Pancreas (tissue), 10 donors: ENCODE data around the gene YIPF7. TPM values are rescaled to one million over a fixed set of nuclear protein-coding genes. Genes with fewer than 3 reads are reported as not detected.

ENCODE experiments used
- ATAC-seq, 4 donors: fragments of 200-7000 bp; cut with Tn5 transposase; one replicate each; pipeline versions ENCODE4 v1.8.0 to v1.9.1; 2020; ENCODE audit warnings: mild to moderate bottlenecking in 4 of 4, moderate library complexity in 4 of 4
- DNase-seq, 6 donors: peaks; one replicate each; pipeline ENCODE4 v3.0.0-alpha.2; 2020
- FAIRE-seq: peaks from 2 replicates; lab custom pipeline; 2012; peaks lifted over from hg19 to GRCh38; lab: Jason Lieb, UNC
- H3K27ac ChIP-seq, 4 donors: fragments of 200-600 bp; sonication (generic); 1 replicate in 3 of 4; 2 replicates in 1 of 4; pipeline versions ENCODE4 v1.5.0 to v1.8.0; 2020
- H3K27me3 ChIP-seq, 4 donors: fragments of 200-600 bp; one replicate each; pipeline ENCODE4 v1.8.0; 2021
- H3K36me3 ChIP-seq, 3 donors: fragments of 200-600 bp; sonication (generic) in 1 of 3; one replicate each; pipeline versions ENCODE4 v1.5.0 to v1.8.0; 2020 to 2021
- H3K4me1 ChIP-seq, 3 donors: fragments of 200-600 bp; one replicate each; pipeline ENCODE4 v1.8.0; 2021
- H3K4me3 ChIP-seq, 4 donors: fragments of 200-600 bp; sonication (generic) in 2 of 4; one replicate each; pipeline versions ENCODE4 v1.5.0 to v1.8.0; 2020 to 2021
- H3K9me3 ChIP-seq, 4 donors: fragments of 200-600 bp; one replicate each; pipeline ENCODE4 v1.8.0; 2021
- WGBS, 2 donors: extraction: QIAGEN DNeasy Blood & Tissue Kit; methylation state at CpG; one replicate each; pipeline ENCODE4 v1.1.7; 2013; 5-methylcytosine and 5-hydroxymethylcytosine counted together
- intact Hi-C, 3 donors: fragments of 100-400 bp; cut with DNase I; formaldehyde crosslinking; loops; one replicate each; pipeline versions ENCODE4 v1.11.1 to v1.14.2; 2022
- polyA plus RNA-seq, 2 donors: library from polyadenylated mRNA; stranded (reverse); fragments of 200-250 nt; gene quantifications; one replicate each; pipeline ENCODE4 v1.2.3, GENCODE V29; 2013
- total RNA-seq, 6 donors: library from RNA; stranded (reverse); fragmentation: NEBNext Ultra II Directional in 4 of 6; extraction: Animal tissue kit (Norgen Biotek cat#: 25700) in 4 of 6; gene quantifications; one replicate each; pipeline versions ENCODE4 v1.2.1 to v1.2.4, GENCODE V29; 2021 to 2023
- TF ChIP-seq, protein P1 (sequence below), 4 donors: fragments of 200-600 bp; sonication (generic) in 3 of 4; IDR thresholded peaks; one replicate each; pipeline versions ENCODE4 v1.5.0 to v1.8.0; 2021; ENCODE audit warnings: antibody characterized with exemption in 4 of 4
- donor health status: healthy with polysubstance abuse.
- donor health status: DM: no; HTN: no; CAD: no; lungs with moderate emphysema.
- donor health status: DM: no; HTN: no; CAD: no.
- donor health status: control.
- donor health status: control.
- donor health status: Bipolar disorder and iron deficiency.
- donor health status: DM: yes; HTN: yes; CAD: no.
- donor health status: DM: no; HTN: no; CAD: no.
- donor health status: DM: no; HTN: no; CAD: no.
- donor health status: DM: yes; HTN: yes; CAD: no.

The YIPF7 gene
- total and polyA plus RNA-seq, 8 donors: 0.14 TPM; not detected in 7

DNA sequence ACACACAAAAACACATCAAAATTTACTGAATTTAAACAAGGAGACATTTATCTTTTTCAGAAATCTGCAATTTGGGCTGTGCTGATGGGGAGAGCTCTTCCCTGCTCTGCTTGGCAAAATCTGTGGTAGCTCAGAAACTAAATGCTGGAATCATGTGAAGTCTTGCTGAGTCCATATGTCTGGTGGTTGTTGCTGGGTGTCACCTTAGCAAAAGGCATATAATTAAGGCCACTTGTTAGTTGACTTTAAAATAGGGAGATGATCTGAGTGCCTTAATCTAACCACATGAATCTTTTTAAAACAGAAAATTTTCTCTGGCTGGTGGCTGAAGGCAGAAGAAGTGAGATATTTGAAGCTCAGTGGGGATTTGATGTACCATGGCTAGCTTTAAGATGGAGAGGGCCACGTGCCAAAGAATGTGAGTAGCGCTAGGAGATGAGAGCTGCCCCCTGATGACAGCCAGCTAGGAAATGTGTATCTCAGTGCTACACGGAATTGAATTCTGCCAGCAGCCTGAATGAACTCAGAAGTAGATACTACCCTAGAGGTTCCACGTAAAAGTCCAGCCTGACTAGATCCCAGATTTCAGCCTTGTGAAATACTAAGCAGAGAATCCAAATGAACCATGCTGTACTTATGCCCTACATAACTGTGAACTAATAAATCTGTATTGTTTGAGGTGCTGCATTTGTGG lies 19.2 kb upstream of the YIPF7 start:
- intact Hi-C loops: no loop called here
- FAIRE-seq: no peak

DNA sequence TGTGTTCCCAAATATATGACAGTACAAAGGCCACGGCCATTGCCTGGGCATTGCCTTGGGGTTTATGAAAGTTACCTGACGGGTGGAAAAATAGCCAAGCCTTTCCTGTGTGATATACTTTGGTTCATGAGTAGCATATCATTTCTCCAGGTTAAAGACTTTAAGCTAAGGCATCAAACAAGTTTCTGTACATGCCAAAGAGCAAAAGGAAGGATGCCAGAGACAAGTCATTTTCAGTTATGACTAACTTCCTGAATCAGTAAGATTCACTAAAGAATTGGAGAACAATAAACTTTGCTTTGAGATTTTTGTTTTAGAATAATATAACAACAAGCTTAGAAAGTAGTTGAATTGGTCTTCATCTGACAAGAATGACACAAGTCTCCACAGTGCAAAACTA lies 17.1 kb upstream of the YIPF7 start:
- no peak overlapping the region for H3K27ac ChIP-seq
- no peak overlapping the region for H3K4me3 ChIP-seq
- H3K4me1 ChIP-seq: no peaks in the 10 kb centered on the region
- TF ChIP-seq, protein P1, sequence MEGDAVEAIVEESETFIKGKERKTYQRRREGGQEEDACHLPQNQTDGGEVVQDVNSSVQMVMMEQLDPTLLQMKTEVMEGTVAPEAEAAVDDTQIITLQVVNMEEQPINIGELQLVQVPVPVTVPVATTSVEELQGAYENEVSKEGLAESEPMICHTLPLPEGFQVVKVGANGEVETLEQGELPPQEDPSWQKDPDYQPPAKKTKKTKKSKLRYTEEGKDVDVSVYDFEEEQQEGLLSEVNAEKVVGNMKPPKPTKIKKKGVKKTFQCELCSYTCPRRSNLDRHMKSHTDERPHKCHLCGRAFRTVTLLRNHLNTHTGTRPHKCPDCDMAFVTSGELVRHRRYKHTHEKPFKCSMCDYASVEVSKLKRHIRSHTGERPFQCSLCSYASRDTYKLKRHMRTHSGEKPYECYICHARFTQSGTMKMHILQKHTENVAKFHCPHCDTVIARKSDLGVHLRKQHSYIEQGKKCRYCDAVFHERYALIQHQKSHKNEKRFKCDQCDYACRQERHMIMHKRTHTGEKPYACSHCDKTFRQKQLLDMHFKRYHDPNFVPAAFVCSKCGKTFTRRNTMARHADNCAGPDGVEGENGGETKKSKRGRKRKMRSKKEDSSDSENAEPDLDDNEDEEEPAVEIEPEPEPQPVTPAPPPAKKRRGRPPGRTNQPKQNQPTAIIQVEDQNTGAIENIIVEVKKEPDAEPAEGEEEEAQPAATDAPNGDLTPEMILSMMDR (IDR thresholded peaks at IDR 0.05): no peak
- intact Hi-C loops: no loop called here
- 30 to 34% methylated on average over 2 of the region's 2 CpGs for WGBS, 2 donors
- H3K27me3 ChIP-seq: no peaks in the 10 kb centered on the region
- no peaks in the 10 kb centered on the region for H3K36me3 ChIP-seq
- FAIRE-seq (no peak), ATAC-seq (no peak), DNase-seq (no peak)
- H3K9me3 ChIP-seq: no peaks in the 10 kb centered on the region

More for the DNA sequence above, 19.2 kb upstream of the YIPF7 start:
- DNase-seq (no peak), ATAC-seq (no peak)
- H3K36me3 ChIP-seq: no peaks in the 10 kb centered on the region
- WGBS, 2 donors: 64 to 69% methylated on average over 4 of the region's 4 CpGs
- H3K27me3 ChIP-seq: no peaks in the 10 kb centered on the region
- no peak overlapping the region for H3K4me3 ChIP-seq
- no peak overlapping the region for H3K27ac ChIP-seq
- H3K9me3 ChIP-seq: no peaks in the 10 kb centered on the region
- no peaks in the 10 kb centered on the region for H3K4me1 ChIP-seq
- TF ChIP-seq, protein P1 (IDR thresholded peaks at IDR 0.05): no peak

DNA sequence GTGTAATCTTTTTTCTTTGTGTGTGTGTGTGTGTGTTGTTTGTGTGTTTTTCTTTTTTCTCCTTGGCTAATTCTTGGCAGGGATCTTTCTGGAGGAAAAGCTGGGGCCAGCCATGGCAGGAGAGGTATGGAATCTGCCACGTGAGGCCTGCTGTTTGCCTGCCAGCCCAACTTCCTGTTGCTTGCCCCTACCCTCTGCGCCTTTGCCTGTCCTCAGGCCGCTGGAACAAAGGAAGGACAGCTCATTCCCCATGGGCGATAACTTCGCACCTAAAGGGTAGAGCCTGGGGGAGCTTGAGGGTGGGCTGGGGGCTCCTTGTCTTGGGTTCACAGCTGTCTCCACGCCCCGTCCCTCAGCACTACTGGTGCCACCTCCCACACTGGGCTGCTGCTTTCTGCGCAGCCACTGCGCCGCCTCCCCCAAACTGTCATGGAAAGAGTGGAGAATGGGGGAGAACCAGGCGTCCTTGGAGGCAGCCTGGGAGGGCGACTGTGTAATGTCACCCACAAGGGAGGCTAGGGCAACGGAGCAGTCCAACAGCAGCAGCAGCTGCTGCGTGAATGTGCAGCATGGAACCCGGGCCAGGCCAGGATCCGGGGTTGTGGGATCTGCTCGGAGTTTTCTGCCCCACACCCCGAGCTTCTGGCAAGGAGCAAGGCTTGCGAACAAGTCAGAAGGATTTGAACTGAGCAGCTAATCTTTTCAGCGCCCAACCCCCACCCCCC lies 12.3 kb upstream of the YIPF7 start:
- Histone ChIP-seq H3K27ac (no peak overlapping the region), H3K9me3 (no peaks in the 10 kb centered on the region), H3K36me3 (no peaks in the 10 kb centered on the region), H3K27me3 (no peaks in the 10 kb centered on the region), H3K4me3 (no peak overlapping the region), H3K4me1 (no peaks in the 10 kb centered on the region)
- FAIRE-seq: no peak
- intact Hi-C loops: no loop called here
- 81 to 91% methylated on average over 20 of the region's 20 CpGs for WGBS, 2 donors
- TF ChIP-seq, protein P1 (IDR thresholded peaks at IDR 0.05): no peak
- no peak for ATAC-seq
- peak in 1 of 6 donors; percentile 36 for DNase-seq

DNA sequence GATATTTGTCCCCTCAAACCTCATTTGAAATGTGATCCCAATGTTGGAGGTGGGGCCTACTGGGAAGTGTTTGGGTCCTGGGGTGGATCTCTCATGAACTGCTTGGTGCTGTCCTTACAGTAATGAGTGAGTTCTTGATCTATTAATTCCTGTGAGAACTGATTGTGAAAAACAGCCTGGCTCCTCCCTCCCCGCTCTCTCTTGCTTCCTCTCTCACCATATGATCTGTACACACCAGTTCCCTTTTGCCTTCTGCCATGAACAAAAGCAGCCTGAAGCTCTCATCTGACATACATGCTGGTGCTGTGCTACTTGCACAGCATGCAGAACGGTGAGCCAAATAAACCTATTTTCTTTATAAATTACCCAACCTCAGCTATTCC lies 11.2 kb upstream of the YIPF7 start:
- intact Hi-C loops: no loop called here
- no peaks in the 10 kb centered on the region for H3K9me3 ChIP-seq
- TF ChIP-seq, protein P1 (IDR thresholded peaks at IDR 0.05): no peak
- no peak for ATAC-seq
- H3K4me3 ChIP-seq: no peak overlapping the region
- no peaks in the 10 kb centered on the region for H3K4me1 ChIP-seq
- no peak for FAIRE-seq
- no peak overlapping the region for H3K27ac ChIP-seq
- 27 to 41% methylated on average over 2 of the region's 2 CpGs for WGBS, 2 donors
- H3K27me3 ChIP-seq: no peaks in the 10 kb centered on the region
- no peaks in the 10 kb centered on the region for H3K36me3 ChIP-seq
- DNase-seq: no peak
